ENCODE measurements around the gene MCU.

GRCh38 chr10:72912736-72913135 lies 220.8 kb downstream of the MCU start:
- TF ChIP-seq CTCF (IDR thresholded peaks at IDR 0.05; ENCODE audit: poor library complexity) (no peak), EZH2 (IDR thresholded peaks at IDR 0.05; ENCODE audit: borderline replicate concordance) (no peak), EZH2phosphoT487 (IDR thresholded peaks at IDR 0.05; ENCODE audit: low read depth, severe bottlenecking, unreplicated experiment) (no peak)
